ENCODE measurements around the gene CFAP54. TPM values are rescaled to one million over a fixed set of nuclear protein-coding genes. Genes with fewer than 3 reads are reported as not detected.

CFAP54 gene
- polyA plus RNA-seq, 3 donors: not detected

GRCh38 chr12:96522690-96523089, 33.3 kb downstream of the CFAP54 start:
- Mint-ChIP-seq H3K4me1 (no peaks in the 10 kb centered on the region), H3K9me3 (no peaks in the 10 kb centered on the region), H3K27me3 (ENCODE audit: low read depth in 3 of 3) (peaks cover 0 to 4% (median 2%) of the 10 kb centered on the region in 3 donors), H3K4me3 (no peak overlapping the region), H3K36me3 (no peaks in the 10 kb centered on the region), H3K27ac (no peak overlapping the region)
- H3K4me3 ChIP-seq (replicated peaks in 1 of 3; ENCODE audit: low read depth in 2 of 3, low read length in 3 of 3): no peak overlapping the region
- H3K4me1 ChIP-seq (ENCODE audit: control insufficient read depth in 1 of 2, insufficient read depth in 2 of 2, low read length in 2 of 2): no peaks in the 10 kb centered on the region
- TF ChIP-seq CTCF (IDR thresholded peaks at IDR 0.05): no peak
- intact Hi-C loops (cut with micrococcal nuclease): no loop called here
- H3K79me2 ChIP-seq (ENCODE audit: insufficient read depth, low read length): no peaks in the 10 kb centered on the region
- H3K27me3 ChIP-seq (ENCODE audit: control insufficient read depth in 2 of 2, insufficient read depth in 2 of 2, low read length in 2 of 2): no peaks in the 10 kb centered on the region
- no CpG with 5 or more reads among the region's 3 CpGs for WGBS (ENCODE audit: insufficient coverage)
- H3K27ac ChIP-seq (ENCODE audit: low read depth in 1 of 2, low read length in 2 of 2): no peak overlapping the region
- H4K20me1 ChIP-seq (ENCODE audit: insufficient read depth, low read length): no peaks in the 10 kb centered on the region
- no peaks in the 10 kb centered on the region for H3K36me3 ChIP-seq (replicated peaks in 1 of 2; ENCODE audit: control insufficient read depth in 1 of 2, insufficient read depth in 2 of 2, low read length in 2 of 2)
- no peak overlapping the region for H3K4me2 ChIP-seq (replicated peaks; ENCODE audit: extremely low read depth, low read length, poor library complexity, severe bottlenecking)
- no peak overlapping the region for H3K9ac ChIP-seq (ENCODE audit: insufficient read depth, low read length, poor library complexity, severe bottlenecking)
- DNase-seq: no peak
- H2AFZ ChIP-seq (ENCODE audit: insufficient read depth, low read depth, low read length, poor library complexity, severe bottlenecking): no peak overlapping the region
- H3K9me3 ChIP-seq (replicated peaks in 1 of 2; ENCODE audit: control insufficient read depth in 1 of 2, insufficient read depth in 1 of 2, low read length in 2 of 2): no peaks in the 10 kb centered on the region

GRCh38 chr12:96526110-96526509, 36.7 kb downstream of the CFAP54 start:
- H3K27me3 ChIP-seq (ENCODE audit: control insufficient read depth in 2 of 2, insufficient read depth in 2 of 2, low read length in 2 of 2): no peaks in the 10 kb centered on the region
- H3K4me1 ChIP-seq (ENCODE audit: control insufficient read depth in 1 of 2, insufficient read depth in 2 of 2, low read length in 2 of 2): no peaks in the 10 kb centered on the region
- no peak overlapping the region for H3K27ac ChIP-seq (ENCODE audit: low read depth in 1 of 2, low read length in 2 of 2)
- H3K9me3 ChIP-seq (replicated peaks in 1 of 2; ENCODE audit: control insufficient read depth in 1 of 2, insufficient read depth in 1 of 2, low read length in 2 of 2): no peaks in the 10 kb centered on the region
- no peaks in the 10 kb centered on the region for H3K79me2 ChIP-seq (ENCODE audit: insufficient read depth, low read length)
- H3K4me3 Mint-ChIP-seq: no peak overlapping the region
- H3K4me1 Mint-ChIP-seq: no peaks in the 10 kb centered on the region
- no peaks in the 10 kb centered on the region for H3K36me3 ChIP-seq (replicated peaks in 1 of 2; ENCODE audit: control insufficient read depth in 1 of 2, insufficient read depth in 2 of 2, low read length in 2 of 2)
- H3K9me3 Mint-ChIP-seq: peaks cover 0 to 3% (median 0%) of the 10 kb centered on the region in 7 donors
- WGBS (ENCODE audit: insufficient coverage): no CpG with 5 or more reads among the region's 1 CpG
- H2AFZ ChIP-seq (ENCODE audit: insufficient read depth, low read depth, low read length, poor library complexity, severe bottlenecking): no peak overlapping the region
- no peak overlapping the region for H3K4me3 ChIP-seq (replicated peaks in 1 of 3; ENCODE audit: low read depth in 2 of 3, low read length in 3 of 3)
- no peak overlapping the region for H3K27ac Mint-ChIP-seq
- DNase-seq: no peak
- no peaks in the 10 kb centered on the region for H3K36me3 Mint-ChIP-seq
- H3K9ac ChIP-seq (ENCODE audit: insufficient read depth, low read length, poor library complexity, severe bottlenecking): no peak overlapping the region
- H3K27me3 Mint-ChIP-seq (ENCODE audit: low read depth in 3 of 3): peaks cover 2 to 3% (median 3%) of the 10 kb centered on the region in 3 donors
- no peak overlapping the region for H3K4me2 ChIP-seq (replicated peaks; ENCODE audit: extremely low read depth, low read length, poor library complexity, severe bottlenecking)
- no peaks in the 10 kb centered on the region for H4K20me1 ChIP-seq (ENCODE audit: insufficient read depth, low read length)
- intact Hi-C loops (cut with micrococcal nuclease): no loop called here
- no peak for TF ChIP-seq CTCF (IDR thresholded peaks at IDR 0.05)

All from CD14-positive monocyte (primary cell).